GM19324 (cell line): ENCODE measurements around the gene TMEM269.
A peak's percentile ranks its signal among the peaks of the same experiment; 100 is the strongest.
"Not testable (repeated sequence)": the region's sequence is repeated elsewhere in the genome, so short reads cannot be mapped to it uniquely, and the experiment has no call there.

Source experiments
- ATAC-seq: cut with Tn5 transposase; IDR thresholded peaks from one replicate; pipeline ENCODE4 v1.9.1; 2021; ENCODE audit warnings: mild to moderate bottlenecking, moderate library complexity; ENCODE audit not compliant: unreplicated experiment, low FRiP score

Gene TMEM269

DNA sequence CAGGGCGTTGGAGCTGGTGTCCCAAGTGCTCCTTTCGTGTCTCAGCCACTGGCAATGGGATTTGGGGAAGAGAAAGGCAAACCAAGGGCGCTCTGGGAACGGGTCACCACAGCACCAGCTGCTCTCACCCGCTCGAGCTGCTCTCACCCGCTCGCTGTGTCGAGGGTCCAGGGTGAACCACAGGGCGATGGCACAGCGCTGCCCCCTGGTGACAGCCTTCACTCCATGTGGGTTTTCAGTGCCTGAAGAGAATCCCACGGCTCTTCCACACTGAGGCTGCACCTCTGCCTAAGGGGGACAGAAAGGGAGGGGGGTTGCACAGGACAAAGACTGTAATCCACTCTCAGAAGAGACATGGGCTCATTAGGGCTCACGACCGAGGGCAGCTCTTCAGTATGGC lies 37.7 kb upstream of the TMEM269 start:
- no peak for ATAC-seq

DNA sequence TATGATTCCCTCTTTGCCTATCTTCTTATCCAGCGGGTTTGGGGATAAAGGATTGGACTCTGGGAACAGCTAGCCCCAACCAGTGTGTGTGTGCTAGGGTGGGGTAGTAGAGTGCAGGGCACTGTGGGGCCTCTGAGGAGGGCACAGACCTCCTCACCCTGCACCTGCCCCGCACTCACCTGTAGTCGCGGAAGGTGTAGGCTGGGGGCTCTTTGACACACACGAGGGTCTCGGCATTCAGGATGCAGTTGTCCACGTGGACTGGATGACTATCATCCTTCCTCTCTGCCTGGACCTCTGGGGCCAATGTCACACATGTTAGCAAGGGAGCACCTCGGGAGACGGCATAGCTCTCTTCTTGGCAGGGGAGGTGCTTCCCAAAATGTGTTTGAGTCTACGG lies 36.8 kb upstream of the TMEM269 start:
- ATAC-seq, result no peak

DNA sequence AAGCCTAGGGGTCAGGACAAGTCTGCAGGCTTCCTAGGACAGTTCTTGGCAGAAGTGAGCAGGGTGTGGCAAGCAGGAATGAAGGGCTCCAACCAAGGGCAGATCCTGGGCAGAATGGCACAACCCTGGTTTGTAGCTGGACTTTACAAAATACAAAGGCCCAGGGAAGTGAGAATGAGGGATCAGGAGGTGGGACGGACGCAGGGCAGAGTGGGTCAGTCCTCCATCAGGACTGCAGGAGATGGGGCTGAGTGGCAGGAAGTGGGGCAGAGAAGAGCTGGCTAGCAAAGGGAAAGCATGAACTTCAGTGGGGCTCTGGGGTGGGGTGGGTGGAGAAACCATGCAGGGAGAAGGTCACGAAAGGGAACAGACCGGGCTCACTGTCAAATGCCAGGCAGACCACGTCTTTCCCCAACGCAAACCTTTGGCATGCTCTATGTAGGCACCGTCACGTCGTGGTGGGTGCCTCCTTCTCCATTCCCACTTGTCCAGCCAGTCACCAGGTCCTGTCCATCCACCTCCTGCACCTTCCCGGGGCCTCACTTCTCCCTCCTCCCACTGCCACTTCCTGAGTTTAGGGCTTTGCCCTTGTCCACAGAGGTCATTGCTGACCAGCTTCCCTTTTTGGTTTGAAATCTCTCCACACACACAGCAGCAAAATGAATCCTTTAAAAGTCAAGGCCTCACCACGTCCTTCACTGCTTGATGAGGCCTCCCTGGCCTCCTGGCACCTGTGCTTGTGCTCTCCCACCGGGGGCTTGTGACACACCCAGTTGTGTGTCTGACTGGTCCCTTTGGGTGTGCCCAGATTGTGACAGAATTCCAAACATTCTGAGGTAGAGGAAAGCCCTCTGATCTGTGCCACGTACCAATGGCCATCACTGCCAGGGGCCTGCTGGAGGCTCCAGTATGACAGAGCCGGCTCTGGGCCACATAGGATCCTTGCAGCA lies 36.1 kb upstream of the TMEM269 start:
- ATAC-seq, result no peak

DNA sequence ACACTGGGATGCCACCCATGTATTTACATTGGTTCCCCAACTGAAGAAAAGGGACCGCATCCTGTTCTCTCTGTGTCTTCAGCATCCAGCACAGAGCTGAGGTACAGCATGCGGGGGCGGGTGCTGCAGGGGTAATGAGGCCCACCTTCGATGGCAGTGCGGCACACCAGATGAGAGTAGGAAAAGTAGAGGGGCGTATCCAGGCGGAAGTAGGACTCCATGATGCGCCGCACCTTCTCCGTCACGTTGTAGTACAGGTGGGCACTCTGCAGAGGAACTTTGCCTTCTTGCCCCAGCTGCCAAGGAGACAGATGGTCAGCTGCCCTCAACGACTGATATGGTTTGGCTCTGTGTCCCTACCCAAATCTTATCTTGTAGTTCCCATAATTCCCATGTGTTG lies 34.8 kb upstream of the TMEM269 start:
- ATAC-seq, result no peak

DNA sequence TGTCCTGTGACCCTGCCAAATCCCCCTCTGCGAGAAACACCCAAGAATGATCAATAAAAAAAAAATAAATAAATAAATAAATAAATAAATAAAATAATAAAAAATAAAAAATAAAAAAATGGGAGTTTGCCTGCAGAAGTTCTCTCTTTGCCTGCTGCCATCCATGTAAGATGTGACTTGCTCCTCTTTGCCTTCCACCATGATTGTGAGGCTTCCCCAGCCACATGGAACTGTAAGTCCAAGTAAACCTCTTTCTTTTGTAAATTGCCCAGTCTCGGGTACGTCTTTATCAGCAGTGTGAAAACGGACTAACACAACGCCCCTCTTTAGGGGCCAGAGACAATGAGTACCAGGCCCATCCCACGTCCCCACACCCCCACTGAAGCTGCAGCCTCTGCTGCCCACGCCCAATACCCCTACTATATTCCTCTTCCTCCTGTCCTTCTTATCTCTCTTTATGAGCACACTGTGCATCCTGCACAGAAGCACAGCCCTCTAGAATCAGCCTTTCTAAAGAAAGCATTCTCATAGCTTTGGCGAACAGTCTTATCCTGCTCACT lies 33.2 kb upstream of the TMEM269 start:
- ATAC-seq, result not testable (repeated sequence)

DNA sequence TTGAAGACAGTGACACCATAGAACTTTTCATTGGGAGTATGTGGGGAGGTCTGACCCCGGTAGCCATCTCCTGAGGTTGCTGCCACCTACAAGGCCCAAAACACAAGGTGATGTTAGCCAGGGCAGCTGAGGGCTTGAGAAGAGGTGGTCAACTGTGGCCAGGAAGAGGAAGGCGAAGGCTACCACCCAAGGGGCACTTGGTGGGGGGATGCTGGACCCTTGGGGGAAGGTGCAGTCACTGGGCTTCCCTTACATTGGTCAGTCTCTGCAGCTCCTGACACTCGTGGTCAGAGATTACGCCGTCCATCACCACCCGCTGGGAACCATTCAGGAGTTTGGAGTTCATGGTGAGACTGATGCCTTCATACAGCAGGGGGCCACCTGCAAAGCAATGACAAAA lies 32.5 kb upstream of the TMEM269 start:
- ATAC-seq, result no peak

DNA sequence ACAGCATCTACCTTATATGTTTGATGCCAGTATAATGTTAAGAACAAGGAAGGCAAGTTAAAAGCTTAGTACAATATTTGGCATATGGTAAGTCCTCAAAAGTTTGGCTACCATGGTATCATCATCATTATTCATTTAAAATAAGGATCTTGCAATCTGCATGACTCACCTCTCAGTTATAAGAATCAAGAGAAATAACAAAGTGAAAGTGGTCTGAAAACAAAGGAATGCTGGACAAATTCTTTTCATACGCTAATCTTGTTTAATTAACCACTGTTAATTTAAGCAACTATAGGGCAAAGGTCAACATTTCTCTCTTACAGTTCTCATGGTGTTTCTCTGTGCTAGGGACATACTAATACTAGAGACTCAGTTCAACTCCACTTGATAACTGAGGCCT lies 31.7 kb upstream of the TMEM269 start:
- ATAC-seq, result no peak

DNA sequence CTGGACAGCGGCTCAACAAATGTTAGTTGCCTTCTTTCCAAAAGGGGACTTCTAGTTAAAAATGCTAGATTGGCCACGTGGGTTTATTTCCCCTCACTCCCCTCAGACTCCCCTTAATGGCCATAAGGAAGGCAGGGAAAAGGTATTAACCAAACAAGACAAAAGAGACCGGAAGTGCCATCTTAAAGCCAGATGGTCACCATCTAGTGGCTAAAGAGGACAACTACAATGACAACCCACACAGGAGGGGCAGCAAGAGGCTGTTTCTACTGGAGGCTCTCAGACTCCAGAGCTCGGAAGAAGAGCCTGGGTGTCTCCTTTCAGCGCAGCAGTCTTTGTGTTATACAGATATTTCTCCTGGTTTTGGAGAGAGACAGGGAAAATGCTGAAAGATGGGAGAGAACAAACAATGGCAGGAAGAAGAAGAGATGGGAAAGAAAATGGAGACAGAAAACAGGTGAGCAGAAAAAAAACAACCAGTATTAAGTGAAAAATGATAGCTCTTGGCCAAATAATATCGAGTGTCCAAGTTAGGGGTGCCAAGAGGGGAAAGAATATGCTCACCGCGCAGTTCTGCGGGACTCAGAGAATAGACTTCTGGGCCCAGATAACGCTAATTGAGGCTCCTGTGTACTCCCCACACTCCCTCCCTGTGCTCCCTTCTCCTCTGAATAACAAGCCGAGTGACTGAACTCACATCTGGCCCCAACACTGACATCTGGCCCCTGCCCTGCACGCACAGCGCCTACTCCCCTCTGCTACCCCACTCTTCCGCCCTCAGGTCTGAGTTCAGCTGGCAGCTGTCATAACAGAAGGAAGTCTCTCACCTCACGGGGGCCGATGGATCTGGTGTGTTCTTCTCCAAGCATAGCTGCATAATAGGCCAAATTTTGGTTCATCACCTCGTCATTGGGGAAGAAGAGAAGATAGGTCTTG lies 27.6 kb upstream of the TMEM269 start:
- ATAC-seq, result no peak

DNA sequence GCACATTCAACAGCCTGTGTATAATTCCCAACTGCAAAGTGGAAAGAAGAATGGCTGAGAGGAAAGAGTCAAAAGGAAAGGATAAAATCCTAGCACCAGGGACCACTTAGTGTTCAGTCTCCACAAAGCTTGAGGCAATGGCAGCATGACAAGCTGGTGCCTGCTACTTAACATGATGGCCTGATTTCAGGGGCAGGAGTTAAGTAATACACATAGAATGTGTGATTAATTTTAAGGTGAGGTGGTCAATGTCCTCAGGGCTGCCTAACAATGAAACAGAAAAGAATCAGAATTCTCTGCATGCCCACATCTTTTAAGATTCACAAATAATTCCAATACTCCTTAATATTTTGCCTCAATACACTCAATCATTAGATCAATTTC lies 26.9 kb upstream of the TMEM269 start:
- no peak for ATAC-seq

DNA sequence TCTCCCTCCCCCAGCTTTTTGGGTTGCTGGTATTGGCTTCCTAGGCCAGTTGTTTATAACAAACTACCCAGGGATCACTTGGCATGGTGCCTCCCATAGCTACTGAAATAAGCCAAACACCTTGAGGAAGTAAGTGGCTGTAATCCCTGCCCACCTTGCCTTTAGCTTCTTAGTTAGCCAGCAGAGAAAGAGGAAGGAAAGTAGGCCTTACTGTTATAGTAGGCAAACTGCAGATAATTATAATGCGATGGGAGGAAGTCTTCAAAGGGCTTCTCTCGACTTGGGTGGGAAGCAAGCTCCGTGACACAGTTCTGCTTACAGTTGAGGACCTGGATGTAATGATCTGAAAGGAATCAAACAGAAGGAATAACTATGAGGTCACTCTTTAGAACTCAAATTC lies 26.1 kb upstream of the TMEM269 start:
- no peak for ATAC-seq

DNA sequence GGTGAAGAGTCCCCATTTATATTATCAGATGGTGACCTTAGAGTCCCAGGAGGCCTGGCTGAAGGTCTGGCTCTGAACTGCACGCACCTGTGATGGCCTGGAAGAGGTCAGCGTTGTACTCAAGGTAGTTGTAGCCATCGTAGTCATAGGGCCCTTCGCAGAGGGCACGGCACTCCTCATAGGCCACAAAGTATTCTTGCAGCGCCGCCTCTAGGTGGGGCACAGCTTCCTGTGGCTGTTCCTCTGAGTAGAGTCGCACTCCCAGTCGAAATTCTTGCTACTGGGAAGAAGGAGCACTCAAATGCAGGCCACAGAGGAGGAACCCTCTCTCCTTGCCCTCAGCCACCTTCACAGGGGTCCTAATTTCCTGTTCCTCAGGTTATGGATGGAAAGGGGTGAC lies 25.7 kb upstream of the TMEM269 start:
- no peak for ATAC-seq

DNA sequence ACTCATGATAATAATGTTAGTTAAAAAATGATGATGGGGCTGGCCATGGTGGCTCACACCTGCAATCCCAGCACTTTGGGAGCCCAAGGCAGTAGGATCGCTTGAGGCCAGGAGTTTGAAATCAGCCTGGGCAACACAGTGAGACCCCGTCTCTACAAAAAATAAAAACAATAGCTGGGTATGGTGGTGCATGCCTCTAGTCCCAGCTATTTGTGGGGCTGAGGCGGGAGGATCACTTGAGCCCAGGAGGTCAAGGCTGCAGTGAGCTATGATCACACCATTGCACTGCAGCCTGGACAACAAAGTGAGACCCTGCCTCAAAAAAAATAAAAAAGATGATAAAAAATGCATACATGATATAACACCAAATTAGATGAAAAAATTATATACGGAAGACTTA lies 23.2 kb upstream of the TMEM269 start:
- no peak for ATAC-seq

DNA sequence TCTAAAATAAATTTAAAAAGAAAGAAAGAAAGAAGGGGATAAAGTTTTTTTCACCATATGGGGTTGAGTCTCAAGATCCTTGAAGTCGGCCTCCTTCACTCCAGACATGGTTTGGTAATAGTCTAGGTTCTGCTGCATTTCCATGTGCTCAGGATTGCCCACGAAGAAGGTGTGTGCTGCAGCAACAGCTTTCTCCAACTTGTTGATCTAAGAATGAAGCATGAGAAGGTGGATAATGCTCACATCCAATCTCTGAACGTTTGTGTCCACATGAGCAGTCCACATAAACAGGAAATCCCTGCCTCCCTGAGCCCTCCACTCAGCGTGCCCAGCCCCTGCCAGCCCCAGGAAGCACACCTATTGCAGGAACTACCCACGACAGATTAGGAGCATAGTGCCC lies 22.5 kb upstream of the TMEM269 start:
- no peak for ATAC-seq

DNA sequence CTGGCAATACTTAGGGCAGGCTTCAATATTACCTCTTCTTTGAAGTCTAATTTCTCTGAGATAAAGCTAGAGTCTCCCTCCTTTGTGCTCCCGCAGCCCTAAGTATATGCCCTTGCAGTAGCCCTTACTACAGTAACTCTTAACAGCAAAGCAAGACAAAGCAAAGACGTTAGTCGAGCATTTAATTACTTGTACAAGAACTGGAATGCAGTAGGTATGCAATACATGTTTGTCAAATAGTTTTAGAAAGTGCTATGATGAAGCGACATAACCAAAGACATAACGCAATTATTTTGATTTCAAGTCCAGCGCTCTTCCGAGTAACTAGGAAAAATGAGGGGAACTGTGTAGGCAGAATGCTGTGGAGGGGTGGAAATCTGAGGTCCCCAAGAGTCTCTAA lies 19.5 kb upstream of the TMEM269 start:
- no peak for ATAC-seq

DNA sequence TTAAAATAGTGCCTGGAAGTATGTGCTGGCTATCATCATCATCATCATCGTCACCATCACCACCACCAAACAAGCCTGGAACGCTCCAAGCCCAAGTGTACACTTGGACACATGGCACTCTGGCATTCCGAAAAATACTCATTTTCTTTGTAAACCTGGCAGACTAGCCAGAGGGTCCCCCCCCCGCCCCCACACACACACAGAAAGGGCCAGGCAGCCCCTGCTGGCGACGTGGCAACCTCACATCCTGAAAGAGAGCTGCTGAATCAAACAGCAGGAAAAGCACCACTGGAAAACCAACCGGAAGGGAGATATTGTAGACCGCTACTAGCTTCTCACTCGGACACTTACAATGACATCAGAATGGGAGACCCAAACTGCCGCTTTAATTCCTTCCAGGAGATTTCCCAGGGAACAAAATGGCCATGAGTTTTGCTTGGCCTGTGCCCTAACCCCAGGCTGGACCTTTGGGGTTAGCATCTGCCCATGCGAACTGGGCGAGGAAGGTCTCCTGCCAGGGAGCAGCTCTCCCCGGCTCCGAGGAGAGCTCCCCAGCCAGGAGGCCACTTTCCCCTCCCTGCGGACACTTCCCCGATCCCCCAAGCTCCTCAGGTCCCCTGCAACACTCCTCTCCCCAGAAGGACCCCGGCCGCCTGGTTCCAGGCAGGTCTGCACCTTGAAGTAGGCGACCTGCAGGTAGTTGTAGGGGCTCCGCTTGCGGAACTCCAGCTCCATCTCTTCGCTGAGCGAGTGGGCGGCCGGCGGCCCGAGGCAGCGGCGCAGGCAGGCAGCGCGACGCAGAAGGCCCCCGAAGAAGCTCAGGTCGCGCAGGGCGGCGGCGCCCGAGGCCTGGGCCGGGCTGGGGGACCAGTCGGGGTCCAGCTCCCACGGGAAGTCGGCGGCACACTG lies 18.7 kb upstream of the TMEM269 start:
- peak; percentile 4 for ATAC-seq

DNA sequence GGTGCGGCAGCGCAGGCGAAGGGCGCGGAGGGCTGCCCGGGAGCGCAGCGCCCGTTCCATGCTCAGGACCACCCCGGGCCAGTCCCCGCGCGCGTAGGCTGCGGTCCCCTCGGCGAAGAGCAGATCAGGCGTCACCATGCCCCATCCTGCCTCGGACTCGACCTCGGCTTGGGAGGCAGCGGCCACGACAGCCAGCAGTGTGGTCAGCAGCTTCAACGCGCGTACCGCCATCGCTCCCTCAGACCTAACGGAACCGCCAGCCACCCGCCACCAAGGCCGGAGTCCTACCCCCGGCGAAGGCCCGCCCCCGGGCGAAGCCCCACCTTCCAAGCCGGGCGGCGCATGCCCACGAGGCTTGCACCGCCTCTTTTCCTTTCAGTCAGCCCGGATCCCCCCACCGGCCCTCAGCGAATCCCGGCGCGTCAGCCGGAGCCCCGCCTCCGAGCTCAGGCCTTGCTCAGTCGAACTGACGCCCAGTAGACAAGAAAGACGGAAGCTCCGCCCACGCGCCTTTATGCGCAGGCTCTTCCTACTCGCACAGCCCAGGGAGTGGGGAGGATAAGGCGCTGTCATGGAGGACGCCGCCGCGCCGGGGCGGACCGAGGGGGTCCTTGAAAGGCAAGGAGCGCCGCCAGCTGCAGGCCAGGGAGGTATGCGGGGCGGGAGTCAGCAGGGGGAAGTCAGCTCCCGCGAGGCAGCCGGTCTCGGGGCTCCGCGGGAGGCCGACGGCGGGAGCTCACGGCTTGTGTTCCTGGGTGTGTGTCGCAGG lies 17.9 kb upstream of the TMEM269 start, which contains the start of the genes C1orf50 and P3H1:
Gene C1orf50 (plus strand): TSS at position 509 of the 769 bp plus-strand sequence. CDS start 63 bp downstream, at position 572.
Gene P3H1 (minus strand): TSS at position 288 of the 769 bp plus-strand sequence. CDS start 57 bp downstream, at position 231.
- ATAC-seq, result peak; percentile 92

DNA sequence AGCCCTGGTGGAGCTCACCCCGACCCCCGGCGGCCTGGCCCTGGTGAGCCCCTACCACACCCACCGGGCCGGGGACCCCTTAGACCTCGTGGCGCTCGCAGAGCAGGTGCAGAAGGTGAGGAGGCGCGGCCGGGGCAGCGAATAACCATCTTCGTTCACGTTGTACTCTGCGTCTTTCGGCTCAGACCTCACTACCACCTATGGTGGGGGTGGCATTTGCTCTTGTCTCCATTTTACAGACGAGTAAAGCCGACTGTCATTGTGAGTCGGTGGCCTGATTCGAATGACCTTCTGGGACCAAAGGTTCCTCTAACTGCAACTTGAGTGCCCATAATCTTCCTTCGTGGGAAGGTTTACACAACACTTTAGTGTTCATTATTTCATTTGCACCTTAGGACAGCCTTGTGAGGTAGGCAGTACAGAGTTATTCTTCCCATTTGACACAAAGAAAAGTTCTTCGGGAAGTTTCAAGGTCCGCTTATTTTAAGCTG lies 17.2 kb upstream of the TMEM269 start:
- peak; percentile 2 for ATAC-seq

DNA sequence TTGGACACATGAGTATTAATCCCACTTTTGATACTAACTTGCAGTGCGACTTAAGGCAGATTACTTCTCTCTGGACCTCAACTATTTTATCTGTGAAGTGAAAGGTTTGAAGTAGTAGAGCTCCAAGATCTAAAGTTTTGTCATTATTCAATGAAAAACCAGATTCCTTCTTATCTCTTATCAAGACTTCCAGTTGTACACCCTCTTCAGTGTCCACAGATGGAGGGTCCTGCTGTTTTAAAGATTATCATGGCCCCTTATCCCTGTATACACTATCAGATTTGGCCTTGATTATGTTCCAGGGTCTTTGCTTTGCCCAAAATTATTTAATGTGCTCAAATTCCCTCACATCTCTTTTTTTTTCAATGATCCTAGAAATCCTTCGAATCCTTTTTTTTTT lies 16.6 kb upstream of the TMEM269 start:
- ATAC-seq, result no peak

DNA sequence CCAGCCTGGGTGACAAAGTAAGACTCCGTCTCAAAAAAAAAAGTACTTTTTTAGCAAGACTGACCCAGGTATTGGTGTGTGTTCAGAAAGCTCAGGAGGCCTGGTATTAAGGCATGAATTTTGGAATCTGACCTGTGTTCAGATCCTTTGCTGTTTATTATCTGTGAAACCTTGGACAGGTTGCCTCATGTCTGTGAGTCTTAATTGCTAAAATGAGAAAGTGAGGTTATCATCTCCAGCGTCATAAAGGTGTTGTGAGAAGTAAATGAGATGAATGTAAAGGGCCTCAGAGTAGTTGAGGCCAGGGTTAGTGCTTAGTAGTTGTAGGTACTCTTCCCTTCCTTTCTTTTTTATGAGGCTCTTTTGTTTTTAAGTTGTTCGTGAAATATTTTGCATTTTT lies 15.0 kb upstream of the TMEM269 start:
- ATAC-seq, result no peak
